Limb (tissue), 2 donors: ENCODE data around the gene UBAP1L.
"Not testable (repeated sequence)": the region's sequence is repeated elsewhere in the genome, so short reads cannot be mapped to it uniquely, and the experiment has no call there.

Experiments used
- DNase-seq, 2 donors: peaks; one replicate each; pipeline ENCODE4 v3.0.0-alpha.2; 2016; ENCODE audit errors: extremely low spot score in 2 of 2

The UBAP1L gene

GRCh38 chr15:65100442-65100841, 14.6 kb downstream of the UBAP1L start:
- DNase-seq, result no peak

- DNase-seq, result not testable (repeated sequence)
Observed at GRCh38 chr15:65099801-65100200, 15.2 kb downstream of the UBAP1L start.

GRCh38 chr15:65099336-65099735, 15.7 kb downstream of the UBAP1L start:
- DNase-seq, result peak in 1 of 2 donors; percentile 22

DNA sequence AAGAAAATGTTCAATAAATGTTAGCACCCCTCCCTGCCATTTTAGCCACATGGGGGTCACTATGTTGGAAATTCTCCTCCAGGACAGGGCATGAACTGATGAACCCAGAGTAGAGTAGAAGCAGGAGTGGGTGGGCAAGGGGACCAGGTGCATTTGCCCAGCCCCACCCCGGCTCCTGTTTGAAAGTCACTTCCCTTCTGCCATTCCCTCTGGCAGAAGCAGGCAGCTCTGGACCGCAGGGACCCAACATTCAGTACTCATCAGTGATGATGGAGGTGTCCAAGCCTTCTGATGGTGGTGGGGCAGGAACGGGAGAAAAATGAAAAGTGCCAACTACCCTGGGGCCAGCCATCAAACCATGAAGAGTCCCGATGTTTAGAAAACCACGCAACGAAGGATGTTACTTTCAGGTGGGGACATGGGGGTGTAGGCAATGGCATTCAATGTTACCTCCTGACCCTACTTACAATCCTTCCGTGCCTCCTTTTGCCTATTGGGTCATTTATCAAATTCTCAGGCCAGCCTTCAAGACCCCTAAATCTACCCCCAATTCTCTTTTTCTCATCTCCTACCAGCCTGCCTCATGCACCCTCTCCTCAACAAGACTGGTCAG, 17.2 kb downstream of the UBAP1L start:
- DNase-seq, result no peak

DNA sequence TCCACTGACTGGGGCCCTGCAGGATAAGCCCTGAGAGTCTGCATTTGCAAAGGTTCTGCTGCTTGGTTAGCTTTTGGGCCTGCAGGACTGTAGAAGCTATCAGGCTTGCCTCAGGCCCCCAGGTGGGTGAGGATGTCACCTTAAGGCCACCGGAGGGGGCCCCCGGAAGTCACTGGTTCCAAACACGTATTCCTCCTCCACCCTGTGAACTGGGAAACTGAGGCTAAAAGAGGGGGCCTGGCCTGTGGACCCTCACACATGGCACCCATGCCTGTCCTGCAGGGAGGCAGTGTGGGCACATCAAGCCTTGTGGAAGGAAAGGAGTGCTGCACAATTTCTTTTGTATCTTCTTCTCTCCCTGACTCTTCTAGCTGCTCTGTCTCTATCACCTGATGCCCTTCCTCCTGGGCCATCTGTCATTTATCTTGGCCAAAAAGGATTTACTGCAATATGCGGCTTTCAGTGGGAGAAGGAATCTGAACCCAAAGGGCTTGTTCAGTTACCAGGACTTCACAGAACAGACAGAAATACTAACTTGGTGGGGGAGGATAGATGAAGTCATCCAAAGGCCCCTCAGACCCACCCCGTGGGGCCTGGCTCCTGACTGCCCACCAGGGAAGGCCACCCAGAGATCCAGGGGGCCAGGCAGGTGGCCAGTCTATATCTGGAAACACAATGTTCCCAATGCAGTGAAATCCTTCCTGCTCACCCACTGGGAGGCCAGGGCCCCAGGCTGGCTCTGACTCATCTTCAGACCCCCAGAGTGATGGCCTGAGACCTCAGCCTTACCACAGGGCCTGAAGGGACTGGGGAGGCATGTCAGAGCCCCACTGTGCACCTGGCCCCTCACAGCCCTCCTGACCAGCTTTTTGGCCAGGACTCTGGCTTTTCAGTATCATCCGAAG, 18.3 kb downstream of the UBAP1L start:
- no peak for DNase-seq

DNA sequence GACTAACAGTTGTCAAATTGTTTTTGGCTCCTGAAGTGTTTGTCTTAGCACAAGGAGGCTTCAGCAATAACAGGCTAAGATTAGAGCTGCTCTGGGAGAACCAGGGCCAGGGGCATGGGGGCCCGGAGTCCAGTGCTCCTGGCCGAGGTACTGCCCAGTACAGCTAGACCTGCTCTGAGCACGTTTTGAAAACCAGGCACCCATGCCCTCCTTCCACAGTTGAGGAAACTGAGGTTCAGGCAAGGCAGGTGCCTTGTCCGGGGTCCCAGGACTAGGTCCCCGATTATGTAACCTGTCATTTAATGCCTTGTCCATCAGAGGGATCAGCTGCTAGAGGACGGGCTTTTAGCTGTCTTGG, 19.3 kb downstream of the UBAP1L start:
- DNase-seq, result no peak

- no peak for DNase-seq
Observed at GRCh38 chr15:65095011-65095746, 19.8 kb downstream of the UBAP1L start.

- DNase-seq, result no peak
Observed at GRCh38 chr15:65094294-65094995, 20.6 kb downstream of the UBAP1L start.

- DNase-seq, result not testable (repeated sequence)
Observed at GRCh38 chr15:65093793-65094170, 21.2 kb downstream of the UBAP1L start.

DNA sequence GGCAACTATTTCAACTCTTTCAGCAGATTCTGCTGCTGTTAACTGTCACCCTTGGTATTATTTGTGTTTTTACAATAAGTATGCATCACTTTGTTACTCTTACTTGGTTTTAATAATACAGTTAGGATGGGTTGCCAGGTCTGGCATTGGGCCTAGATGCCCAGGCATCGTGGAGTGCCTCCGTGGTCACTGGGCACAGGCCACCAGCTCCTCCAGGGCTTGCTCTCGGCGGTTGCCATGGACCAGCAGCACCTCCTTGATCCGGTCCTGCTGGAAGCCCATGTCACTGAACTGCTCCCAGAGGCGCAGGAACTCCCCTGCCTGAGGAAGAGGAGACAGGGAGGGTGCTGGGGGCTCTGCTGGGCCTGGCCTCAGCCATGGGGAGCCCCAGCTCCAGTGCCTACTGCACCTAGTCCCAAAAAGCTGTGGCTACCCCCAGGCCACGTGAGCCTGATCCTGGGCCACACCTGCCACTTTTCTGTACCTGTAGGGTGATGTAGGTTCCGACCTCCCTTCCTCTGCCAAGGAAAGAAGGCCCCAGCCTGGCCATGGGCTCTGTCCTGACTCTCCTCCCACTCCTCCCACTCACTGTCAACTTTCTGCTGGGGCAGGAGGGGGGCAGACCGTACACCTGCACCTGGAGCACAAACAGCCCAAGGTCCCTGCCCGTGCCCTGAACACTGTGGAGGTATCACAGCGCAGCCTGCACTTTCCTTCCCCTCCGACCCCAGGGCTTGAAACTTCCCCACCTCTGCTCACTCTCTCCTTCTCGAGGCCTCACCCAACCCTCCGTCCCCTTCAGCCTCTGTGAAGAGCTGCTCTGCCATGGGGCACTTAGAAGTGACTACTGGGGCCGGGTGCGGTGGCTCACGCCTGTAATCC, 21.8 kb downstream of the UBAP1L start:
- no peak for DNase-seq

- no peak for DNase-seq
Observed at GRCh38 chr15:65091946-65092770, 22.8 kb downstream of the UBAP1L start.

- DNase-seq, result no peak
Observed at GRCh38 chr15:65089206-65089824, 25.7 kb downstream of the UBAP1L start.

- DNase-seq, result no peak
Observed at GRCh38 chr15:65088643-65089021, 26.4 kb downstream of the UBAP1L start.

- no peak for DNase-seq
Observed at GRCh38 chr15:65087873-65088642, 26.9 kb downstream of the UBAP1L start.

DNA sequence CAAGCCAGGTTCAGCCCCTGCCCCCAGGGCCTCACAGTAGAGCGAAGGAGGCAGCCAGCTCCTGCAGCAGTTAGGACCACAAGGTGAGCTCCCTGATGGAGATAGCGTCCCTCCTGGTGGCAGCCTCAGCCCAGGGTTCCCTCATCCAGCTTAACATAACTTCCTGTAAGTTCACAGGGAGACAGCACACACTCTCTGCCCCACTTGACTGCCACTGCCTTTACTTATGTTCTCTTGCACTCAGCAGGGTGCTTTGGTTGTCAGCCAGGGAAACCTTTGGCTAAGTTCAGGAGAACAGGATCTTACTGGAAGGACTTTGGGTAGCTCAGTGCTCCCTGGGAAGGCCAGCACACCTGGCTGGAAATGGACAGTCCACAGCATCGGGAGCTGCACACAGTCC, 27.6 kb downstream of the UBAP1L start:
- no peak for DNase-seq

DNA sequence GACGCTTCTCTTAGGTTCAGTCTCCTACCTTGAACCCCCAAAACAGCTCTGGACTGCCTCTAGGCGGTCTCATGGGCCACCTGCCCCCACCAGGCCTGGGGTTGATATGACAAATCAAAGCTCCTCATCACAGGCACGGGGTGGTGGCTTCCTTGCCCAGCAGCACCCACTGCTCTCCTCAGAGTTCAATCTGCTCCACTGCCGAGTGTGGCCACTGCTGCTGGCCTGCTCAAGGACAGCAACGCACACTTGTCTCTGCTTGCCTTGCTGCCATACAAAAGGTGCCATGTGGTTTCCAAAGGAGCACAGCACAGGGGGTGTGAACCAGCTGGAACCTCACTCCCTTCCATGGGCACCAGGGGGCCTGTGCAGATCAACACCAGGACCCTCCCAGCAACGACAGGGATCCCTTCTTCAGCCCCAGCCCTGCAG, 28.3 kb downstream of the UBAP1L start:
- no peak for DNase-seq

GRCh38 chr15:65085990-65086679, 28.9 kb downstream of the UBAP1L start:
- DNase-seq, result no peak

DNA sequence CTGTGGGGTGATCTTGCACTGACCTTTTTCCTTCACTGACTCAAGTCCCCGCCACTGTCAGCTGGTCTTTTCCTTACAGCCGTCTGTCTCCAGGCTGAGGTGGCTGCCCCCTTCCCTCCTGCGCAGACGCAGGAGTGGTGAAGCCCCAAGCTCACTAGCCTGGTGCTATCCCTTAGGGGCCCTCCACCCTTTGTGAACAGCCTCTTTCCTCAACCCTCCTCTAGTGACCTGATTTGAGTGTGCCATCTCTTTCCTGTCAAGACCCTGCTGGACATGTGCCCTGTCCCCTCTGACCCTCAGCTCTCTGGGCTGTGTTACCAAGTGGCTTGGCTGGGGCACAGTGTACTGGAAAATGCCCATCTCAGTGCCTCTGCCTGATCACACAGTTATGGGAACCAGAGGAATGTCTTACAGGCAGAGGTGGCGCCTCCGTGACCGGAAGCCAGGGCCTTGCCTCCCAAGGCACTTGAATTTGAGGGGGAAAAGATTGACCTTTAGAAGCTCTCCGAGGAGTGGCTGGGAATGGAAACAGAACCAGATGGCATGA, 29.7 kb downstream of the UBAP1L start:
- no peak for DNase-seq
